ENCODE results near the gene ATP1B2. TPM values are rescaled to one million over a fixed set of nuclear protein-coding genes. Genes with fewer than 3 reads are reported as not detected.
"Not testable (repeated sequence)": the region's sequence is repeated elsewhere in the genome, so short reads cannot be mapped to it uniquely, and the experiment has no call there.

ATP1B2 gene
- total and polyA plus RNA-seq, 5 experiments from 2014 or later: 0.17 to 0.96 (median 0.47) TPM; not detected in 1

DNA sequence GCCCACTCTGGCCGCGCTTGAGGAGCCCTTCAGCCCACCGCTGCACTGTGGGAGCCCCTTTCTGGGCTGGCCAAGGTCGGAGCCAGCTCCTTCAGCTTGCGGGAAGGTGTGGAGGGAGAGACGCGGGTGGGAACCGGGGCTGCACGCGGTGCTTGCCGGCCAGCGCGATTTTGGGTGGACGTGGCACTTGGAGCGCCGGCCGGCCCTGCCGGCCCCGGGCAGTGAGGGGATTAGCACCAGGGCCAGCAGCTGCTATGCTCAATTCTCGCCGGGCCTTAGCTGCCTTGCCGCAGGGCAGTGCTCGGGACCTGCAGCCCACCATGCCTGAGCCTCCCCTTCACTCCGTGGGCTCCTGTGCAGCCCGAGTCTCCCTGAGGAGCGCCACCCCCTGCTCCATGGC, 9.9 kb upstream of the ATP1B2 start:
- POLR2A ChIA-PET: no interaction called here
- Mint-ChIP-seq H3K4me3 (no peak overlapping the region), H3K27ac (no peak overlapping the region), H3K27me3 (peaks cover 0 to 3% (median 0%) of the 10 kb centered on the region in 5 donors), H3K9me3 (no peaks in the 10 kb centered on the region), H3K4me1 (peaks cover 0 to 10% (median 4%) of the 10 kb centered on the region in 4 donors), H3K36me3 (no peaks in the 10 kb centered on the region)
- ATAC-seq (no peak), DNase-seq (no peak)

DNA sequence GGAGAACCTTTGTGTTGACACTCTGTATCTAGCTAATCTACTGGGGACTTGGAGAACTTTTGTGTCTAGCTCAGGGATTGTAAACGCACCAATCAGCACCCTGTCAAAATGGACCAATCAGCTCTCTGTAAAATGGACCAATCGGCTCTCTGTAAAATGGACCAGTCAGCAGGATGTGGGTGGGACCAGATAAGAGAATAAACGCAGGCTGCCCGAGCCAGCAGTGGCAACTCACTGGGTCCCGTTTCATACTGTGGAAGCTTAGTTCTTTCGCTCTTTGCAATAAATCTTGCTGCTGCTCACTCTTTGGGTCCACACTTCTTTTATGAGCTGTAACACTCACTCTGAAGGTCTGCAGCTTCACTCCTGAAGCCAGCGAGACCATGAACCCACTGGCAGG, 9.1 kb upstream of the ATP1B2 start:
- POLR2A ChIA-PET, H3K9me3 Mint-ChIP-seq, H3K27me3 Mint-ChIP-seq, ATAC-seq, H3K36me3 Mint-ChIP-seq: not testable (repeated sequence)
- peaks cover 0 to 12% (median 4%) of the 10 kb centered on the region in 4 donors for H3K4me1 Mint-ChIP-seq
- H3K4me3 Mint-ChIP-seq: peak overlapping the region in 7 of 10 donors; percentile 17 to 77 (median 48)
- H3K27ac Mint-ChIP-seq: peak overlapping the region in 4 of 10 donors; percentile 22 to 55 (median 44)
- peak in 3 of 10 donors; percentile 16 to 20 (median 17) for DNase-seq

DNA sequence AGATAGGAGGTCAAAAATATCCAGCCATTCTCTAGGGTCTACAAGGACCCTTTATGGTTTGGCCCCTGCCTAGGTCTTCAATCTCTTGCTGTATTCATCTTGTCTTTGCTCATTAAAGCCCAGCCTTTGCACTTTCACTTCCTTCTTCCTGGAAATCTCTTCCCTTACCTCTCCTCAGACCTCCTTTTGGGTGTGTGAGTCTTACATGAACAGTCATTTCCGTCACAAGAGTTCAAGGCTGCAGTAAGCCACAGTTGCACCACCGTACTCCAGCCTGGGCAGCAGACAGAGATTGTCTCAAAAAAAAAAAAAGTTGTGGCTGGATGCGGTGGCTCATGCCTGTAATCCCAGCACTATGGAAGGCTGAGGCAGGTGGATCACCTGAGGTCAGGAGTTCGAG, 6.0 kb upstream of the ATP1B2 start:
- no peak overlapping the region for H3K4me3 Mint-ChIP-seq
- no peaks in the 10 kb centered on the region for H3K36me3 Mint-ChIP-seq
- peaks cover 2 to 13% (median 3%) of the 10 kb centered on the region in 5 donors for H3K27me3 Mint-ChIP-seq
- no peak for DNase-seq
- H3K9me3 Mint-ChIP-seq: no peaks in the 10 kb centered on the region
- no peak overlapping the region for H3K27ac Mint-ChIP-seq
- ATAC-seq: no peak
- POLR2A ChIA-PET: no interaction called here
- peaks cover 1 to 16% (median 5%) of the 10 kb centered on the region in 4 donors for H3K4me1 Mint-ChIP-seq

DNA sequence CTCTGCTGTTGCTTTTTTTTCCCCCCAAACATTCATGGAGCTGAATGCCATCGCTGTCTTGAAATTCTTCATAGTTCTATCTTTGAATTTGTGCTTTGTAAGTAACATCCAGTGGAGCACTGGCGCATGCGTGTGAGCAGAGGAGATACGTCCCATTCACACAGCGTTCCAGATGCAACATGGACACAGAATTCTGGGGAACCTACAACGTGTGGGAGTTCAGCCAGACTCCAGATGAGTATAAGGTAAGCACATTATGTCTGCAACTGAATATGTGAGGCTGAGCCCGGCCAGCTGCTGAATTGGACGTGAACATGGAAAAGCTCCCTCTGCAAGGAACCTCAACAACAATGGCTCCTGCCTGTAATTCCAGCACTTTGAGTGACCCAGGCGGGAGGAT, 4.3 kb upstream of the ATP1B2 start:
- H3K27me3 Mint-ChIP-seq: peaks cover 5 to 27% (median 8%) of the 10 kb centered on the region in 5 donors
- DNase-seq (no peak), ATAC-seq (no peak)
- POLR2A ChIA-PET: no interaction called here
- H3K36me3 Mint-ChIP-seq: no peaks in the 10 kb centered on the region
- no peaks in the 10 kb centered on the region for H3K9me3 Mint-ChIP-seq
- H3K4me1 Mint-ChIP-seq: peaks cover 15 to 28% (median 20%) of the 10 kb centered on the region in 4 donors
- H3K4me3 Mint-ChIP-seq: no peak overlapping the region
- no peak overlapping the region for H3K27ac Mint-ChIP-seq

DNA sequence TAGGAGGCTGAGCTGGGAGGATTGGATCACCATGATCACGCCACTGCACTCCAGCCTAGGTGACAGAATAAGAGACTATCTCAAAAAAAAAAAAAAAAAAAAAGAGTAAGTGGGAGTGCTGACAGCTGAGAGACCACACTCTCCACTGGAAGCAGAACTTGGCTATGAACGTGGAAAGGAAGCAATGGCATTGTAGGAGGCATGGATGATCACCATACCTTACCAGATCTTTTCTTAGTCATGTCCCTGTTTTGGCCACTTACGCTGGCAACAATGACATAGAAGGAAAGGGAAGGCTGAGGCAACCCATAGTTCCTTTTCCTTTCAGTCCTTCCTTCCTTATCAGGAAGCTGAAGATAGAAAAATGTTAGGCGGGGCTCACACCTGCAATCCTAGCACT, 3.7 kb upstream of the ATP1B2 start:
- DNase-seq (no peak), ATAC-seq (no peak)
- no peak overlapping the region for H3K4me3 Mint-ChIP-seq
- H3K27ac Mint-ChIP-seq: no peak overlapping the region
- POLR2A ChIA-PET: no interaction called here
- H3K9me3 Mint-ChIP-seq: no peaks in the 10 kb centered on the region
- H3K36me3 Mint-ChIP-seq: no peaks in the 10 kb centered on the region
- peaks cover 5 to 27% (median 8%) of the 10 kb centered on the region in 5 donors for H3K27me3 Mint-ChIP-seq
- H3K4me1 Mint-ChIP-seq: peaks cover 15 to 24% (median 21%) of the 10 kb centered on the region in 4 donors

DNA sequence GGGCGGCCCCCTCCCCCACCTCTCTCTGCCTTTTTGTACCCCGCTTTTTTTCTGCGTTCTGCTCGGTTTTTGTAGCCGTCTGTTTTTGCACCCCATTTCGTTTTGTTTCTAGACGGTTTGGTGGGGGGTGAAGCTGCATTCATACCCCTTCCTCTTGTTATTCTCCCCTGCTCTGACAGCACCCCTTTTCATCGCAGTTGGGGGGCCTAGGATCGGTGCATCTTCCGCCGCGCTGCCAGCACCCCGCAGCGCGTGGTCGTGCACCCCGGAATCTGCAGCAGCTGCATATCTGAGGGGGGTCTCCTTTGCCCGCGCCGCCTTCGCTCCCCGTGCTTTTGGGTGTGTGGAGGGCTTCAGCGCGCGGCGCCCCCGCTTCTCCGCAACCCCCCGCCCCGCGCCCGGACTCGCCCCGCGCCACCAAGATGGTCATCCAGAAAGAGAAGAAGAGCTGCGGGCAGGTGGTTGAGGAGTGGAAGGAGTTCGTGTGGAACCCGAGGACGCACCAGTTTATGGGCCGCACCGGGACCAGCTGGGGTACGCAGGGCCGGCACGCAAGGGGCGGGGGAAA, 455 bp downstream of the ATP1B2 start:
- H3K4me1 Mint-ChIP-seq: peaks cover 16 to 21% (median 19%) of the 10 kb centered on the region in 4 donors
- H3K27ac Mint-ChIP-seq: peak overlapping the region in 5 of 10 donors; percentile 13 to 73 (median 44)
- DNase-seq (peak in 2 of 10 donors; percentile 2 to 16), ATAC-seq (peak; percentile 17 to 29)
- no peaks in the 10 kb centered on the region for H3K36me3 Mint-ChIP-seq
- H3K9me3 Mint-ChIP-seq: no peaks in the 10 kb centered on the region
- peak overlapping the region; percentile 80 to 98 (median 86) for H3K4me3 Mint-ChIP-seq
- POLR2A ChIA-PET: interaction anchor here (0.6 to 4.0 kb wide), 17 partner anchors 8 to 784 kb away, joined by 3 to 69 read pairs (median 5); partner anchors contain the start of genes FXR2, MPDU1, NDEL1 and SAT2
- H3K27me3 Mint-ChIP-seq: peaks cover 3 to 23% (median 7%) of the 10 kb centered on the region in 5 donors

DNA sequence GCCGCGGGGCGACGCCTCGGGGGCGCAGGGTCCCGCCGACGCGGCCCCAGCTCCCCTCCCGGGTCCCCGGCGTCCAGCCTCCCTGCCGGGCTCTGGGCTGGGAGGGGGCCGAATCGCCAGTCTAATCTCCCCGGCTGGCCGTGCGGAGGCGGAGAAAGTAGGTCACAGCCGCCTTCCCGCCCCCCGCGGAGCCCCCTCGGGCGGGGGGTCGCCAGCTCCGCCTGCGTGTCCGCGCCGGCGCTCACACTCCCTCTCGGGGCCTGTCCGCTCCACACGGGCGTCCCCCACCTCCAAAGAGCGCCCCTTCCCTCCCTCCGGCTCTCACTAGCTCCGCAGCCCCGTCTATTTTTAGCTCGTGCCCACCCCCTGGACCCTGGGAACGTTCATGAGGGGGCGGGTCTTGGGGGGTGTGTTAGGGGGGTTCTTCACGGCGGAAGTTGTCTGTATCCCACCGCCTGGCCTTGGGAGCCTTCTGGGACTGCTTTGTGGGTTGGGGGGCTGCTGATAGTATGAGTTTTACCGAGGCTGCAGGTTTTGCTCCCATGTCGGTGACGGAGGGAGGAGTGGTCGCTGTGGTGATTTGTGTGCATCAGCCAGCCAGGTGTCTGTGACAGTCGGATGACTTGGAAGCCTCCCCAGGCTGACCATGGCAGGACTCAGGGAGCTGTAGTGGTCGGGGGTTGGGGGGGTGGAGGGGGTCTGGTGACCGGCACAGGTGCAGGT, 1.1 kb downstream of the ATP1B2 start:
- Mint-ChIP-seq H3K27ac (peak overlapping the region in 1 of 10 donors; percentile 60), H3K27me3 (peaks cover 3 to 18% (median 6%) of the 10 kb centered on the region in 5 donors), H3K36me3 (no peaks in the 10 kb centered on the region), H3K4me3 (peak overlapping the region; percentile 48 to 82 (median 69)), H3K9me3 (no peaks in the 10 kb centered on the region), H3K4me1 (peaks cover 16 to 21% (median 19%) of the 10 kb centered on the region in 4 donors)
- POLR2A ChIA-PET: interaction anchor here (0.6 to 4.0 kb wide), 12 partner anchors 9 to 251 kb away, joined by 3 to 69 read pairs (median 6); partner anchors contain the start of genes FXR2, MPDU1, SAT2 and TP53
- ATAC-seq (no peak), DNase-seq (peak in 1 of 10 donors; percentile 6)

DNA sequence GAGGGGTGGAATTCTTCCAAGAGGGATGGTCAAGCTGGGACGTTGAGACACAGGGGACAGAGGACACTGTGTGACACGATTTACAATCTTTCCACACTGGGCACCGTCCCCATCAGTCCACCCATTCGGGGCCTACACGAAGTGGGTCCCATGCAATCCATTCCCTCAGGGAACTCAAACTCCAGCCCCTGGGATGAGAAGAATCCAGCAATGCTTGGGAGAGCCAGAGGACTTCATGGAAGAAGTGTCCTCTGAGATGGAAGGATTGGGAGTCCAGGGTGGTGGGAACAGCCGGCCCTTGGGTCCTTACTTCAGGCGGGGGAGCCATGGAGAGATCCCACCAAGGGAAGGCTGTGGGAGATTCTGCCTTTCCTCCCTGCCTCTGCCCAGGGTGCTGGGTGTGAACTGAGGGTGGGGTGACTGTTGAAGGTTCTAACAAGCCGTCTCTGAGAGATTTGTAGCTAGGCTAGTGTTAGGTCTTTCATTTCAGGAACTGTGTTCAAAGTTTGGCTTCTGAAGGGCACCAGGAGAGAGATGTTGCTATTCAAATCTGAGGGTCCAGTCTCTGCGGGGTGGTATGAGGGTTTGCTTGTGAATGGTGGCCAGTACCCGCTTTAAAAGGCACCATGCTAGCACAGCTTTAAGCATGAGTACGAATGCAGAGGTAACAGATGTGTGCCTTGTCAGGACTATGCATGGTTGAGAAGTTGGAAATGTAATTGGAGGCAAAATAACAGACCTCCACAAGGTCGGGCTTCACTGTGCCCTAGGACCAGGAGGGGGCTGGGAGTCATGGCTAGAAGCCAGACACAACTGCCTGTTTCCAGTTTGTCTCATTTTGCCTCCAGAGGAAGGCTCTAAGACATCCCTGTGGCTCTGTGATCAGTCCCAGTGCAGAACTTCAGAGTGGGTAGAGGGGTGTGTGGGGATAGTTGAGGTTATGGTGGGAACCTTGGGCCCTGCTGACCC, 1.9 kb downstream of the ATP1B2 start:
- no peak overlapping the region for H3K27ac Mint-ChIP-seq
- H3K36me3 Mint-ChIP-seq: no peaks in the 10 kb centered on the region
- H3K27me3 Mint-ChIP-seq: peaks cover 3 to 16% (median 6%) of the 10 kb centered on the region in 5 donors
- no peak for DNase-seq
- no peaks in the 10 kb centered on the region for H3K9me3 Mint-ChIP-seq
- POLR2A ChIA-PET: interaction anchor here (1.4 to 4.0 kb wide), 3 partner anchors 34 to 168 kb away, joined by 4 to 69 read pairs (median 13); partner anchors contain the start of genes FXR2, TP53 and WRAP53
- peaks cover 16 to 21% (median 19%) of the 10 kb centered on the region in 4 donors for H3K4me1 Mint-ChIP-seq
- H3K4me3 Mint-ChIP-seq: peak overlapping the region; percentile 20 to 82 (median 68)
- ATAC-seq: no peak

DNA sequence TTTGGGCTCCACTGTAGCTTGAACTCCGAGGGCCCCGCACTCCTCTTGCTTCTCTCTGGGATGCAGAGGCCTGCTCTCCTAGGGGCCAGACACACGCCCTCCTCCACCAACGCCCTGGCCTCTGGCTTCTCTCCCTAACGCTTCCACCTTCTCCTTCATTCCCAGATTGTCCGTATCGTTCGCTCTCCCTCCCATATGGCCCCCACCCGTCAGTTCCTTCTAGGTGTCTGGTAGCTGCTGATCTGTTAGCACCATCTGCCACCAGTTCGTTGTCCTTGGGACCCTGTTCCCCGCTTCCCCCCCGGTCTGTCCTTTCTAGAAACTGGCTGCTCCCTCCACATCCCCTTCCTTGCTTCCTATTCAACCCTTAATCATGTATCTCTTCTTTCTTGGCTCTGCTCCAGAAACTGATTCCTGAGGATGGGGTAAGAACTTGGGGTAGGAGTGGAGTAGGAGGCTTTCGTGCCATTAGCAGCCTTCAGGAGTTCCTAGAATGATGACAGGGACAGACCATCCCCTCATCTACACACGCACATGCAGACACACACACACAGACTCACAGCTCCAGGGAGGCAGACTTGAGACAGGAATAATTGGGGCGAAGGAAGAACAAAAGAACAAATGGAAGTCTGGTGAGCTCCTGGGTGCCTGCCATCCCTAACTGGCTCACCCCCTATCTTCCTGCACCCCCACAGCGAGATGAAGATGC, 4.3 kb downstream of the ATP1B2 start:
- Mint-ChIP-seq H3K36me3 (no peaks in the 10 kb centered on the region), H3K9me3 (no peaks in the 10 kb centered on the region), H3K4me3 (no peak overlapping the region), H3K27ac (no peak overlapping the region), H3K27me3 (peaks cover 3 to 15% (median 5%) of the 10 kb centered on the region in 5 donors), H3K4me1 (peaks cover 14 to 16% (median 15%) of the 10 kb centered on the region in 4 donors)
- DNase-seq (no peak), ATAC-seq (no peak)
- POLR2A ChIA-PET: no interaction called here

DNA sequence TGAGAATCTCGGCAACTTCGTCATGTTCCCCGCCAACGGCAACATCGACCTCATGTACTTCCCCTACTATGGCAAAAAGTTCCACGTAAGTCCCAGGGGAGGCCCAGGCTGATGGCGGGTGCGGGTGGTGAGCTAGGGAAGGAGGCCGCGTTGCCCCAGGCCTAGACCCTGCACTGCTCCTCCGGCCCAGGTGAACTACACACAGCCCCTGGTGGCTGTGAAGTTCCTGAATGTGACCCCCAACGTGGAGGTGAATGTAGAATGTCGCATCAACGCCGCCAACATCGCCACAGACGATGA, 4.8 kb downstream of the ATP1B2 start:
- POLR2A ChIA-PET: interaction anchor here (0.9 kb wide), 1 partner anchor 15 kb away, joined by 4 read pairs; no protein-coding TSS in a partner anchor
- H3K27me3 Mint-ChIP-seq: peaks cover 1 to 10% (median 1%) of the 10 kb centered on the region in 5 donors
- no peak overlapping the region for H3K4me3 Mint-ChIP-seq
- no peak for DNase-seq
- ATAC-seq: no peak
- no peaks in the 10 kb centered on the region for H3K9me3 Mint-ChIP-seq
- H3K4me1 Mint-ChIP-seq: peaks cover 9 to 11% (median 10%) of the 10 kb centered on the region in 4 donors
- H3K27ac Mint-ChIP-seq: no peak overlapping the region
- H3K36me3 Mint-ChIP-seq: no peaks in the 10 kb centered on the region

DNA sequence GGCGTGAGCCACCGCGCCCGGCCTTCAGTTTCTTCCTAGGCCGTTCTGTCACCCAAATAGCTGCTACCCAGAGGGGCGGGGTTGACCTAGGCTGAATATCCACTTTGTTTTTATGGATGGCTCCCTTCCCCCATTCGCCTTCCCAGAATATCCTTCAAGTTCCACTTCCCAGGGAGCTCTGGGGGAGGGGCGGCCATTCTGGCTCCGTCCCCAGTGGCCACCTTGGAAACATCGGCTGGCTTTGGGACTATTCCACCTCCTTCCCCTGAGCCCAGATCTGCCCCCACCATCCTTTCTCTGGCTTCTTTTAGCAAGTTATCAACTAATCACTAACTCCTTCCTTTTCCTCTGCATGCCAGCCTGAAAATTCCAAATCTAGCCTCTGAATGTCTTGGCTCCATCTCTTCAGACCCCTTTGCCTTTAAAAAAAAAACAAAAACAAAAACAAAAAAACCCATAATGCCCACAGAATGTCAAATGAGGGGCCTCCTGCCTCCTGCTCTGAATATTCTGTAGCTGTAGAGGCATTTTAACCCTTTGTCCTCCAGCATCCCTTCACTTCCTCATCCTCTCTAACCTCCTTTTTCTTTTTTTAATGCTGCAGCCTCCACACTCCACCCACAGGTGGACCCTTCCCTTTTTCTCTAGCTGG, 6.4 kb downstream of the ATP1B2 start:
- DNase-seq (no peak), ATAC-seq (no peak)
- POLR2A ChIA-PET: interaction anchor here (0.5 kb wide), 1 partner anchor 20 kb away, joined by 3 read pairs; no protein-coding TSS in a partner anchor
- peaks cover 0 to 5% (median under 1%) of the 10 kb centered on the region in 4 donors for H3K4me1 Mint-ChIP-seq
- no peak overlapping the region for H3K4me3 Mint-ChIP-seq
- peaks cover 0 to 3% (median 0%) of the 10 kb centered on the region in 5 donors for H3K27me3 Mint-ChIP-seq
- H3K27ac Mint-ChIP-seq: peak overlapping the region in 1 of 10 donors; percentile 48
- H3K9me3 Mint-ChIP-seq: no peaks in the 10 kb centered on the region
- no peaks in the 10 kb centered on the region for H3K36me3 Mint-ChIP-seq
